HepG2 (cell line): ENCODE data around the gene LARP1. TPM values are rescaled to one million over a fixed set of nuclear protein-coding genes. Genes with fewer than 3 reads are reported as not detected.

Experiments
- ERF ChIP-seq: IDR thresholded peaks from 2 replicates; pipeline ENCODE4 v1.6.1; 2018; ENCODE audit warnings: missing biosample characterization, missing genetic modification reagents
- HMG20A ChIP-seq: IDR thresholded peaks from 2 replicates; pipeline ENCODE4 v1.6.1; 2016; ENCODE audit warnings: borderline replicate concordance
- MZF1 ChIP-seq: sonication (generic); formaldehyde crosslinking; IDR thresholded peaks from 2 replicates; pipeline ENCODE4 v1.8.1; 2023; ENCODE audit warnings: mild to moderate bottlenecking, missing genetic modification reagents, borderline replicate concordance
- NCOA1 ChIP-seq: sonication (generic); formaldehyde crosslinking; IDR thresholded peaks from 2 replicates; pipeline ENCODE4 v1.9.0; 2021; ENCODE audit warnings: missing genetic modification reagents
- RXRA ChIP-seq: sonication (generic); formaldehyde crosslinking; IDR thresholded peaks from 2 replicates; pipeline ENCODE4 v1.5.1; 2020; ENCODE audit warnings: missing genetic modification reagents
- SAP130 ChIP-seq: IDR thresholded peaks from 2 replicates; pipeline ENCODE4 v1.6.1; 2016; ENCODE audit warnings: low read depth
- SOX6 ChIP-seq, 2 experiments: fragments of 450-650 bp in 1 of 2; sonication (generic) in 1 of 2; formaldehyde crosslinking in 1 of 2; IDR thresholded peaks; 2 replicates each; pipeline versions ENCODE4 v1.4.0 to v1.6.1; 2017 to 2020; ENCODE audit warnings: antibody characterized with exemption in 1 of 2, mild to moderate bottlenecking in 1 of 2, missing genetic modification reagents in 1 of 2
- TBX2 ChIP-seq: sonication (generic); formaldehyde crosslinking; IDR thresholded peaks from 2 replicates; pipeline ENCODE4 v1.5.0; 2020; ENCODE audit warnings: missing genetic modification reagents, mild to moderate bottlenecking, borderline replicate concordance
- THYN1 ChIP-seq: sonication (generic); formaldehyde crosslinking; IDR thresholded peaks from 2 replicates; pipeline ENCODE4 v1.8.1; 2023; ENCODE audit warnings: low read depth, mild to moderate bottlenecking, moderate library complexity, missing genetic modification reagents, borderline replicate concordance
- ZNF543 ChIP-seq: sonication (generic); formaldehyde crosslinking; IDR thresholded peaks from 2 replicates; pipeline ENCODE4 v1.4.0; 2020; ENCODE audit warnings: mild to moderate bottlenecking, missing genetic modification reagents
- polyA plus RNA-seq, 8 experiments: library from polyadenylated mRNA; depleted of rRNA in 3 of 8; stranded (reverse) in 7 of 8; unstranded in 1 of 8; fragments of >200 nt; fragmentation: Illumina TruSeq in 4 of 8; extraction: Trizol in 4 of 8; gene quantifications; 2 replicates each; pipeline versions ENCODE4 v1.2.1 to v1.2.3, GENCODE V29; 2011 to 2016; ENCODE audit warnings: low read depth in 4 of 8, missing spikeins in 1 of 8, mixed read lengths in 1 of 8; ENCODE audit not compliant: insufficient read depth in 1 of 8
- total RNA-seq, 5 experiments: library from RNA; depleted of rRNA; stranded (reverse); fragments of >200 nt; fragmentation: Illumina TruSeq; extraction: Trizol; gene quantifications; 2 replicates each; pipeline ENCODE4 v1.2.3, GENCODE V29; 2016; ENCODE audit warnings: low read depth in 1 of 5
- TF ChIP-seq, protein P1 (sequence below): sonication (generic); formaldehyde crosslinking; IDR thresholded peaks from 2 replicates; pipeline ENCODE4 v1.4.0; 2020; ENCODE audit warnings: mild to moderate bottlenecking, missing genetic modification reagents
- TF ChIP-seq, protein P2 (sequence below): sonication (generic); formaldehyde crosslinking; IDR thresholded peaks from 2 replicates; pipeline ENCODE4 v1.5.1; 2020; ENCODE audit warnings: mild to moderate bottlenecking, missing genetic modification reagents, moderate library complexity
- TF ChIP-seq, protein P3 (sequence below): IDR thresholded peaks from 2 replicates; pipeline ENCODE4 v1.6.1; 2016; ENCODE audit warnings: missing compliant biosample characterization, missing genetic modification reagents, borderline replicate concordance

The LARP1 gene
- total and polyA plus RNA-seq, 2 of the 13 experiments (the other 11 are each of a cell fraction or from before 2014, with no cell fraction given) = 45.2 to 61.4 TPM

DNA sequence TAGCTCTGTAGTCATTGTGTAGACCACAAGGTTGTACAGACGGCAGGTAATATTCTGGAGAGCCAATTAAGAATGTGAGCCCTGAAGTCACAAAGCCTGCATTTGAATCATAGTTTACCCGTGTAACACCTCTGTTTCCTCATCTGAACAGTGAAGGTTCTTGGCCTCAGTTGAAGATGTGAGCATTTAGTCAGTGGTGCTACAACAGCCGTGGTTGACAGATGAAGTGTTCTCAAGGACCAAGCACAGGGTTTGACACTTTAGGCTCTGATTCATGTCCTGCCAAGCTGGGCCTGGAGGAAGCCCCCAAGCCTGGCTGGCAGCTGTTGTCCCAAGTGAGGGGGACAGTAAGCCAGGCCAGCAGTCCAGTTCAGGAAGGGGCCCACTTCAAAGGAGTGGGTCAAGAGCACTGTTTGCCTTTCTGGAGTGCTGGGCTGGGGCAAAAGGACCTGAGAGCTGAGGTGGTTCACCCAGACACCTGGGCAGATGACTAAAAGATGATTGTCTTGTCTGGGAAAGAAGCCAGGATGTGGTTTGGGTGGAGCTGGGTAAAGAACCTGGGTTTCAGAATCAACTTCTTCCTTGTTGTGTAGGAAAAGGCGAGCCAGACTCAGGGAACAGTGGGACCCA is 74.5 kb downstream of the LARP1 start (continued):
- peak; percentile 73; the same call in 1 of the 2 replicates for TF ChIP-seq ZNF543
- TF ChIP-seq THYN1 (CRISPR knock-in tag) = no peak
- no peak for TF ChIP-seq SOX6 (IDR thresholded peaks at IDR 0.05)
- 0 out of 2 replicates have a peak, but pooled peaks have one; percentile 23 for TF ChIP-seq SOX6 (CRISPR knock-in tag; IDR thresholded peaks at IDR 0.05)
- TF ChIP-seq, protein P1, sequence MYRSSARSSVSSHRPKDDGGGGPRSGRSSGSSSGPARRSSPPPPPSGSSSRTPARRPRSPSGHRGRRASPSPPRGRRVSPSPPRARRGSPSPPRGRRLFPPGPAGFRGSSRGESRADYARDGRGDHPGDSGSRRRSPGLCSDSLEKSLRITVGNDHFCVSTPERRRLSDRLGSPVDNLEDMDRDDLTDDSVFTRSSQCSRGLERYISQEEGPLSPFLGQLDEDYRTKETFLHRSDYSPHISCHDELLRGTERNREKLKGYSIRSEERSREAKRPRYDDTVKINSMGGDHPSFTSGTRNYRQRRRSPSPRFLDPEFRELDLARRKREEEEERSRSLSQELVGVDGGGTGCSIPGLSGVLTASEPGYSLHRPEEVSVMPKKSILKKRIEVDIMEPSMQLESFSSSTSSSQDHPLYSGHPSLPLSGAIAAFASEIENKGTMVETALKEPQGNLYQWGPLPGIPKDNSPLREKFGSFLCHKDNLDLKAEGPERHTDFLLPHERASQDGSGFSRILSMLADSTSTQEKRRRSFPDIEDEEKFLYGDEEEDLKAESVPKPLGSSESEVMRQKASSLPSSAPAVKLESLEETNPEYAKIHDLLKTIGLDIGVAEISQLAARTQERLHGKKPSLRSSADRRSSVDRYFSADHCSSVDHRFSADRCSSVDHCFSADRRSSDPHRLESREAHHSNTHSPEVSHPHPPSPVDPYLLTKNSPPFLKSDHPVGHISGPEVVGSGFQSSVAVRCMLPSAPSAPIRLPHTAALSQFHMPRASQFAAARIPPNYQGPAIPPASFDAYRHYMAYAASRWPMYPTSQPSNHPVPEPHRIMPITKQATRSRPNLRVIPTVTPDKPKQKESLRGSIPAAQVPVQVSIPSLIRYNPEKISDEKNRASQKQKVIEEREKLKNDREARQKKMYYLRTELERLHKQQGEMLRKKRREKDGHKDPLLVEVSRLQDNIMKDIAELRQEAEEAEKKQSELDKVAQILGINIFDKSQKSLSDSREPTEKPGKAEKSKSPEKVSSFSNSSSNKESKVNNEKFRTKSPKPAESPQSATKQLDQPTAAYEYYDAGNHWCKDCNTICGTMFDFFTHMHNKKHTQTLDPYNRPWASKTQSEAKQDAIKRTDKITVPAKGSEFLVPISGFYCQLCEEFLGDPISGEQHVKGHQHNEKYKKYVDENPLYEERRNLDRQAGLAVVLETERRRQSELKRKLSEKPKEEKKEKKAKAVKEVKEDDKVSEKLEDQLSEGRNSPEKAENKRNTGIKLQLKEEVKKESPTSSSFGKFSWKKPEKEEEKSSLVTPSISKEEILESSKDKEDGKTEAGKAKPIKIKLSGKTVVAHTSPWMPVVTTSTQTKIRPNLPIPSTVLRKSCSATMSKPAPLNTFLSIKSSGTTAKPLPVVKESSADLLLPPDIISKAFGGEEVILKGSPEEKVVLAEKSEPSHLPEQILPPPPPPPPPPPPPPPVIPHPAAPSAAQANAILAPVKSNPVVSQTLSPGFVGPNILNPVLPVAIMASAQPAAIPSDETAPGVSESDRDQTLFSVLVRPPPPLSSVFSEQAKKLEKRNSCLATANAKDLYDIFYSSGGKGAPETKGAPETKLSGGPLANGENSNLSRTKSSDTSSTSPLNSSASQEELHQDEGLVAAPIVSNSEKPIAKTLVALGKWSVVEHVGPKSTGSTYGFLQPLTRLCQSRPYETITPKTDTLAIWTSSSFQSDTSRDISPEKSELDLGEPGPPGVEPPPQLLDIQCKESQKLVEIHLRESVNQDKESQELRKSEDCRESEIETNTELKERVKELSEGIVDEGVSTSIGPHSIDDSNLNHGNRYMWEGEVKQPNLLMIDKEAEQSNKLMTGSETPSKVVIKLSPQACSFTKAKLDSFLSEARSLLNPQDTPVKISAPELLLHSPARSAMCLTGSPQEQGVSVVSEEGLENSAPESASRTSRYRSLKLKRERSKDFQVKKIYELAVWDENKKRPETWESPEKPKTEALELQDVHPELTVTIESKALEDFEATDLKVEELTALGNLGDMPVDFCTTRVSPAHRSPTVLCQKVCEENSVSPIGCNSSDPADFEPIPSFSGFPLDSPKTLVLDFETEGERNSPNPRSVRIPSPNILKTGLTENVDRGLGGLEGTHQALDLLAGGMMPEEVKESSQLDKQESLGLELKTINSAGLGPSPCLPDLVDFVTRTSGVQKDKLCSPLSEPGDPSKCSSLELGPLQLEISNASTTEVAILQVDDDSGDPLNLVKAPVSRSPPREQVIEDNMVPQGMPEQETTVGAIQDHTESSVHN = no peak
- TF ChIP-seq HMG20A (CRISPR knock-in tag) = 0 out of 2 replicates have a peak, but pooled peaks have one; percentile 29
- TF ChIP-seq RXRA (CRISPR knock-in tag) = peak; percentile 42; the same call in 1 of the 2 replicates
- TF ChIP-seq SAP130 (CRISPR knock-in tag) = no peak
- peak; percentile 79 for TF ChIP-seq TBX2 (CRISPR knock-in tag)
- 0 out of 2 replicates have a peak, but pooled peaks have one; percentile 23 for TF ChIP-seq ERF (CRISPR knock-in tag)
- TF ChIP-seq NCOA1 = no peak
- TF ChIP-seq, protein P2, sequence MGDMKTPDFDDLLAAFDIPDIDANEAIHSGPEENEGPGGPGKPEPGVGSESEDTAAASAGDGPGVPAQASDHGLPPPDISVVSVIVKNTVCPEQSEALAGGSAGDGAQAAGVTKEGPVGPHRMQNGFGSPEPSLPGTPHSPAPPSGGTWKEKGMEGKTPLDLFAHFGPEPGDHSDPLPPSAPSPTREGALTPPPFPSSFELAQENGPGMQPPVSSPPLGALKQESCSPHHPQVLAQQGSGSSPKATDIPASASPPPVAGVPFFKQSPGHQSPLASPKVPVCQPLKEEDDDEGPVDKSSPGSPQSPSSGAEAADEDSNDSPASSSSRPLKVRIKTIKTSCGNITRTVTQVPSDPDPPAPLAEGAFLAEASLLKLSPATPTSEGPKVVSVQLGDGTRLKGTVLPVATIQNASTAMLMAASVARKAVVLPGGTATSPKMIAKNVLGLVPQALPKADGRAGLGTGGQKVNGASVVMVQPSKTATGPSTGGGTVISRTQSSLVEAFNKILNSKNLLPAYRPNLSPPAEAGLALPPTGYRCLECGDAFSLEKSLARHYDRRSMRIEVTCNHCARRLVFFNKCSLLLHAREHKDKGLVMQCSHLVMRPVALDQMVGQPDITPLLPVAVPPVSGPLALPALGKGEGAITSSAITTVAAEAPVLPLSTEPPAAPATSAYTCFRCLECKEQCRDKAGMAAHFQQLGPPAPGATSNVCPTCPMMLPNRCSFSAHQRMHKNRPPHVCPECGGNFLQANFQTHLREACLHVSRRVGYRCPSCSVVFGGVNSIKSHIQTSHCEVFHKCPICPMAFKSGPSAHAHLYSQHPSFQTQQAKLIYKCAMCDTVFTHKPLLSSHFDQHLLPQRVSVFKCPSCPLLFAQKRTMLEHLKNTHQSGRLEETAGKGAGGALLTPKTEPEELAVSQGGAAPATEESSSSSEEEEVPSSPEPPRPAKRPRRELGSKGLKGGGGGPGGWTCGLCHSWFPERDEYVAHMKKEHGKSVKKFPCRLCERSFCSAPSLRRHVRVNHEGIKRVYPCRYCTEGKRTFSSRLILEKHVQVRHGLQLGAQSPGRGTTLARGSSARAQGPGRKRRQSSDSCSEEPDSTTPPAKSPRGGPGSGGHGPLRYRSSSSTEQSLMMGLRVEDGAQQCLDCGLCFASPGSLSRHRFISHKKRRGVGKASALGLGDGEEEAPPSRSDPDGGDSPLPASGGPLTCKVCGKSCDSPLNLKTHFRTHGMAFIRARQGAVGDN (CRISPR knock-in tag) = peak; percentile 58
- TF ChIP-seq MZF1 (CRISPR knock-in tag) = no peak
- TF ChIP-seq, protein P3, sequence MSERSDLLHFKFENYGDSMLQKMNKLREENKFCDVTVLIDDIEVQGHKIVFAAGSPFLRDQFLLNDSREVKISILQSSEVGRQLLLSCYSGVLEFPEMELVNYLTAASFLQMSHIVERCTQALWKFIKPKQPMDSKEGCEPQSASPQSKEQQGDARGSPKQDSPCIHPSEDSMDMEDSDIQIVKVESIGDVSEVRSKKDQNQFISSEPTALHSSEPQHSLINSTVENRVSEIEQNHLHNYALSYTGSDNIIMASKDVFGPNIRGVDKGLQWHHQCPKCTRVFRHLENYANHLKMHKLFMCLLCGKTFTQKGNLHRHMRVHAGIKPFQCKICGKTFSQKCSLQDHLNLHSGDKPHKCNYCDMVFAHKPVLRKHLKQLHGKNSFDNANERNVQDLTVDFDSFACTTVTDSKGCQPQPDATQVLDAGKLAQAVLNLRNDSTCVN (CRISPR knock-in tag) = peak; percentile 99
